Midbrain (tissue), 1 donor: ENCODE data around the gene GEMIN2.
A peak's percentile ranks its signal among the peaks of the same experiment; 100 is the strongest.
"Not testable (repeated sequence)": the region's sequence is repeated elsewhere in the genome, so short reads cannot be mapped to it uniquely, and the experiment has no call there.

ENCODE experiments used
- DNase-seq: peaks from one replicate; lab custom pipeline; 2025; lab: John Stamatoyannopoulos, UW

The GEMIN2 gene

GRCh38 chr14:39109893-39110715, 4.0 kb upstream of the GEMIN2 start:
- no peak for DNase-seq

GRCh38 chr14:39113685-39114072, 444 bp upstream of the GEMIN2 start:
- no peak for DNase-seq

- DNase-seq, result no peak
These were observed 8.4 kb downstream of the GEMIN2 start for GRCh38 chr14:39122330-39123138.

GRCh38 chr14:39137835-39138234, 23.7 kb downstream of the GEMIN2 start:
- DNase-seq, result not testable (repeated sequence)

GRCh38 chr14:39138440-39138839, 24.3 kb downstream of the GEMIN2 start:
- no peak for DNase-seq

GRCh38 chr14:39140170-39140569, 26.0 kb downstream of the GEMIN2 start:
- no peak for DNase-seq

- not testable (repeated sequence) for DNase-seq
These were observed 27.5 kb downstream of the GEMIN2 start for GRCh38 chr14:39141623-39142022.

GRCh38 chr14:39143226-39143625, 29.1 kb downstream of the GEMIN2 start:
- DNase-seq, result not testable (repeated sequence)

- no peak for DNase-seq
These were observed 31.3 kb downstream of the GEMIN2 start for GRCh38 chr14:39145266-39145966.

- no peak for DNase-seq
These were observed 40.6 kb downstream of the GEMIN2 start for GRCh38 chr14:39154594-39155189.

- DNase-seq, result no peak
These were observed 43.4 kb downstream of the GEMIN2 start for GRCh38 chr14:39157491-39157890.

GRCh38 chr14:39158222-39158858, 44.2 kb downstream of the GEMIN2 start:
- DNase-seq, result no peak

- no peak for DNase-seq
These were observed 46.4 kb downstream of the GEMIN2 start for GRCh38 chr14:39160494-39160893.

- not testable (repeated sequence) for DNase-seq
These were observed 53.7 kb downstream of the GEMIN2 start for GRCh38 chr14:39167797-39168320.

- no peak for DNase-seq
These were observed 54.5 kb downstream of the GEMIN2 start for GRCh38 chr14:39168591-39168990.

GRCh38 chr14:39169541-39169900, 55.4 kb downstream of the GEMIN2 start:
- peak; percentile 32 for DNase-seq

GRCh38 chr14:39173198-39173597, 59.1 kb downstream of the GEMIN2 start:
- DNase-seq, result no peak

GRCh38 chr14:39174560-39175444, 60.7 kb downstream of the GEMIN2 start, which contains the start of gene PNN:
PNN (plus strand) TSS chr14:39175254; CDS start chr14:39175280, 26 bp downstream.
- DNase-seq, result peak; percentile 99

GRCh38 chr14:39175445-39176262, 61.5 kb downstream of the GEMIN2 start:
- no peak for DNase-seq
